K562 (cell line): ENCODE results near the gene CLDN5. TPM values are rescaled to one million over a fixed set of nuclear protein-coding genes. Genes with fewer than 3 reads are reported as not detected.

ENCODE experiments used
- CGGBP1 ChIP-seq: fragments of 250-450 bp; sonication (Bioruptor Pico); IDR thresholded peaks from 2 replicates; pipeline ENCODE4 v1.9.0; 2021; ENCODE audit warnings: mild to moderate bottlenecking
- CHD7 ChIP-seq: fragments of 200-600 bp; sonication (generic); IDR thresholded peaks from one replicate; pipeline ENCODE4 v1.6.1; 2012; ENCODE audit warnings: mild to moderate bottlenecking, low read depth, low read length, inconsistent platforms
- KAT8 ChIP-seq: fragments of 450-650 bp; IDR thresholded peaks from 2 replicates; pipeline ENCODE4 v1.6.1; 2016; ENCODE audit warnings: low read depth, mild to moderate bottlenecking
- LCOR ChIP-seq: sonication (generic); formaldehyde crosslinking; IDR thresholded peaks from 2 replicates; pipeline ENCODE4 v1.8.0; 2022; ENCODE audit warnings: mild to moderate bottlenecking, missing genetic modification reagents
- NR2F6 ChIP-seq: fragments of 450-650 bp; formaldehyde crosslinking; IDR thresholded peaks from 2 replicates; pipeline ENCODE4 v1.4.0; 2020; ENCODE audit warnings: mild to moderate bottlenecking
- TEAD2 ChIP-seq: fragments of 450-650 bp; IDR thresholded peaks from 2 replicates; pipeline ENCODE4 v1.6.1; 2016; ENCODE audit warnings: missing genetic modification characterization, control low read depth, missing compliant biosample characterization
- ZNF696 ChIP-seq: fragments of 250-450 bp; sonication (Bioruptor Pico); conservative IDR thresholded peaks from 2 replicates; pipeline ENCODE4 v1.4.0; 2020; ENCODE audit warnings: mild to moderate bottlenecking, moderate library complexity
- polyA plus RNA-seq, 8 experiments: library from polyadenylated mRNA; depleted of rRNA in 4 of 8; stranded (reverse) in 5 of 8; unstranded in 3 of 8; fragments of >200 nt; fragmentation: Nextera tagmentation in 2 of 8; fragmentation: Illumina TruSeq in 1 of 8; extraction: Ambion mirVana in 2 of 8; extraction: Trizol in 1 of 8; gene quantifications; 2 replicates each; pipeline versions ENCODE4 v1.2.1 to v1.2.3, GENCODE V29; 2011 to 2014; ENCODE audit warnings: inconsistent platforms in 1 of 8, missing spikeins in 1 of 8
- total RNA-seq, 7 experiments: library from RNA; depleted of rRNA in 6 of 7; stranded (reverse); fragments of >200 nt in 6 of 7; fragmentation: Illumina TruSeq in 2 of 7; extraction: Trizol in 2 of 7; gene quantifications; 2 replicates each; pipeline versions ENCODE4 v1.2.1 to v1.2.3, GENCODE V29; 2011 to 2021; ENCODE audit warnings: low replicate concordance in 1 of 7
- TF ChIP-seq, protein P1 (sequence below): fragments of 450-650 bp; IDR thresholded peaks from 2 replicates; pipeline ENCODE4 v1.6.1; 2017; ENCODE audit warnings: antibody characterized with exemption, mild to moderate bottlenecking

The CLDN5 gene
- total and polyA plus RNA-seq, 9 of the 15 experiments (the other 6 are each of a cell fraction or from before 2014, with no cell fraction given) = 0.20 TPM; not detected in 8

DNA sequence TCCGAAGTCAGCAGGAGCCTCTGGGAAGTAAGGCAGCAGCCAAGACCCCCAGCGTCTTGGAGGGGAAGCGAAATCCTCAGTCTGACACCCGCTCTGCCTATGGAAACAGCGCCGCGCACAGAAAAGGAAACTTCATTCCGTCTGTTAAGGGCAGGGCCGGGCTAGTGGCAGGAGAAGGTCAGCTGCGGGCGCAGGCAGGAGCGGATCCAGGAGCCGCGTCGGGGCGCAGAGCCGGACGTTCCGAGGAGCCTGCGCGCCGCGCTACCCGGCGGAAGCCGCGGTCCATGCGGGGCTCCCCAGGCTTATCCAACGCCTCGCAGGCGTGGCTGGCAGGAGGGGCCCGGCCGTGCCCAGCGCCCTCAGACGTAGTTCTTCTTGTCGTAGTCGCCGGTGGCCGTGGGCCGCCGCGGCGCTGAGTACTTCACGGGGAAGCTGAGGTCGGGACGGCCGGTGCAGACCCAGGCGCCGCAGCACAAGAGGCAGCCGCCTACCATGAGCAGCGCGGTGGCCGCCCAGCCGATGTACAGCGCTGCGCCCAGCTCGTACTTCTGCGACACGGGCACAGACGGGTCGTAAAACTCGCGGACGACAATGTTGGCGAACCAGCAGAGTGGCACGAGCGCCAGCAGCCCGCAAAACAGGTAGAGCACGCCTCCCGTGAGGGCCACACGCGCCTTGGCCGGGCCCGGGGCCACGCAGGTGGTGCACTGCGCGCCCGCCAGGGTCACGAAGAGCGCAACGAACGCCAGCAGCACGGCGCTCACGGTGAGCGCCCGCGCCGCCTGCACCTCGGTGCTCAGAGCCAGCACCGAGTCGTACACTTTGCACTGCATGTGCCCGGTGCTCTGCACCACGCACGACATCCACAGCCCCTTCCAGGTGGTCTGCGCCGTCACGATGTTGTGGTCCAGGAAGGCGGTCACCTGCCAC is 705 bp downstream of the CLDN5 start (continued):
- TF ChIP-seq NR2F6 (CRISPR knock-in tag) = no peak
- no peak for TF ChIP-seq CGGBP1 (CRISPR knock-in tag)
- TF ChIP-seq CHD7 = no peak
- TF ChIP-seq KAT8 = no peak
- TF ChIP-seq, protein P1, sequence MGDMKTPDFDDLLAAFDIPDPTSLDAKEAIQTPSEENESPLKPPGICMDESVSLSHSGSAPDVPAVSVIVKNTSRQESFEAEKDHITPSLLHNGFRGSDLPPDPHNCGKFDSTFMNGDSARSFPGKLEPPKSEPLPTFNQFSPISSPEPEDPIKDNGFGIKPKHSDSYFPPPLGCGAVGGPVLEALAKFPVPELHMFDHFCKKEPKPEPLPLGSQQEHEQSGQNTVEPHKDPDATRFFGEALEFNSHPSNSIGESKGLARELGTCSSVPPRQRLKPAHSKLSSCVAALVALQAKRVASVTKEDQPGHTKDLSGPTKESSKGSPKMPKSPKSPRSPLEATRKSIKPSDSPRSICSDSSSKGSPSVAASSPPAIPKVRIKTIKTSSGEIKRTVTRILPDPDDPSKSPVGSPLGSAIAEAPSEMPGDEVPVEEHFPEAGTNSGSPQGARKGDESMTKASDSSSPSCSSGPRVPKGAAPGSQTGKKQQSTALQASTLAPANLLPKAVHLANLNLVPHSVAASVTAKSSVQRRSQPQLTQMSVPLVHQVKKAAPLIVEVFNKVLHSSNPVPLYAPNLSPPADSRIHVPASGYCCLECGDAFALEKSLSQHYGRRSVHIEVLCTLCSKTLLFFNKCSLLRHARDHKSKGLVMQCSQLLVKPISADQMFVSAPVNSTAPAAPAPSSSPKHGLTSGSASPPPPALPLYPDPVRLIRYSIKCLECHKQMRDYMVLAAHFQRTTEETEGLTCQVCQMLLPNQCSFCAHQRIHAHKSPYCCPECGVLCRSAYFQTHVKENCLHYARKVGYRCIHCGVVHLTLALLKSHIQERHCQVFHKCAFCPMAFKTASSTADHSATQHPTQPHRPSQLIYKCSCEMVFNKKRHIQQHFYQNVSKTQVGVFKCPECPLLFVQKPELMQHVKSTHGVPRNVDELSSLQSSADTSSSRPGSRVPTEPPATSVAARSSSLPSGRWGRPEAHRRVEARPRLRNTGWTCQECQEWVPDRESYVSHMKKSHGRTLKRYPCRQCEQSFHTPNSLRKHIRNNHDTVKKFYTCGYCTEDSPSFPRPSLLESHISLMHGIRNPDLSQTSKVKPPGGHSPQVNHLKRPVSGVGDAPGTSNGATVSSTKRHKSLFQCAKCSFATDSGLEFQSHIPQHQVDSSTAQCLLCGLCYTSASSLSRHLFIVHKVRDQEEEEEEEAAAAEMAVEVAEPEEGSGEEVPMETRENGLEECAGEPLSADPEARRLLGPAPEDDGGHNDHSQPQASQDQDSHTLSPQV = no peak
- TF ChIP-seq TEAD2 (tag) = no peak
- 0 out of 2 replicates have a peak, but pooled peaks have one; percentile 44 for TF ChIP-seq LCOR (CRISPR knock-in tag)
- no peak for TF ChIP-seq ZNF696 (CRISPR knock-in tag)
